ENCODE measurements around the gene YIPF5.
A peak's percentile ranks its signal among the peaks of the same experiment; 100 is the strongest.

YIPF5 gene

GRCh38 chr5:144126707-144127106 lies 43.8 kb downstream of the YIPF5 start:
- TF ChIP-seq, protein P1, sequence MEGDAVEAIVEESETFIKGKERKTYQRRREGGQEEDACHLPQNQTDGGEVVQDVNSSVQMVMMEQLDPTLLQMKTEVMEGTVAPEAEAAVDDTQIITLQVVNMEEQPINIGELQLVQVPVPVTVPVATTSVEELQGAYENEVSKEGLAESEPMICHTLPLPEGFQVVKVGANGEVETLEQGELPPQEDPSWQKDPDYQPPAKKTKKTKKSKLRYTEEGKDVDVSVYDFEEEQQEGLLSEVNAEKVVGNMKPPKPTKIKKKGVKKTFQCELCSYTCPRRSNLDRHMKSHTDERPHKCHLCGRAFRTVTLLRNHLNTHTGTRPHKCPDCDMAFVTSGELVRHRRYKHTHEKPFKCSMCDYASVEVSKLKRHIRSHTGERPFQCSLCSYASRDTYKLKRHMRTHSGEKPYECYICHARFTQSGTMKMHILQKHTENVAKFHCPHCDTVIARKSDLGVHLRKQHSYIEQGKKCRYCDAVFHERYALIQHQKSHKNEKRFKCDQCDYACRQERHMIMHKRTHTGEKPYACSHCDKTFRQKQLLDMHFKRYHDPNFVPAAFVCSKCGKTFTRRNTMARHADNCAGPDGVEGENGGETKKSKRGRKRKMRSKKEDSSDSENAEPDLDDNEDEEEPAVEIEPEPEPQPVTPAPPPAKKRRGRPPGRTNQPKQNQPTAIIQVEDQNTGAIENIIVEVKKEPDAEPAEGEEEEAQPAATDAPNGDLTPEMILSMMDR (IDR thresholded peaks at IDR 0.05; ENCODE audit: low read depth, low read length, missing control alignments): no peak
- H3K4me3 ChIP-seq (ENCODE audit: low read depth, low read length): no peak overlapping the region
- no peak for DNase-seq (ENCODE audit: low read depth)
- in situ Hi-C loops (cut with HindIII; ENCODE audit: low sequenced_read_pairs): no loop called here

- TF ChIP-seq, protein P1 (IDR thresholded peaks at IDR 0.05; ENCODE audit: low read depth, low read length, missing control alignments): no peak
- DNase-seq (ENCODE audit: low read depth): peak; percentile 31
- H3K4me3 ChIP-seq (ENCODE audit: low read depth, low read length): no peak overlapping the region
- in situ Hi-C loops (cut with HindIII; ENCODE audit: low sequenced_read_pairs): no loop called here
Measured at GRCh38 chr5:144125163-144125726, 45.2 kb downstream of the YIPF5 start.

DNA sequence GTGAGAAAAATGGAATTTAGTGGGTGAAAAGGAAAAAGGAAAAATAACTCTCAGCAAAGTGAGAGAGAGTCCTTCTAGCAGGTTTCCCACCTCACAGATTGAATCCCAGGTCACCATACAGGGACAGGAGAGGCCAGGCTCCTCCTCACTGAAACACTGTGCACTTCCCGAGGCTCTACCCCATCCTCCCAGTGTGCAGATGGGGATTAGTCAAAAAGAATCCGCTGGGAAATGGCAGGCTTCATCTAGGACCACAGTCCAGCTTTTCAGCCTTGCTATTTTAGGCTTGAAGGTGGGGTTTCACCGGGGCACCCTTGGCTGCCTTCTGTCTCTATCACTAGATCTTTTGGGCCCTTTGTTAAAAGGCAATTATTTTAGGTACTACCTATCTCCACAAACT lies 47.8 kb downstream of the YIPF5 start:
- in situ Hi-C loops (cut with HindIII; ENCODE audit: low sequenced_read_pairs): no loop called here
- TF ChIP-seq, protein P1 (IDR thresholded peaks at IDR 0.05; ENCODE audit: low read depth, low read length, missing control alignments): no peak
- no peak for DNase-seq (ENCODE audit: low read depth)
- H3K4me3 ChIP-seq (ENCODE audit: low read depth, low read length): no peak overlapping the region

DNA sequence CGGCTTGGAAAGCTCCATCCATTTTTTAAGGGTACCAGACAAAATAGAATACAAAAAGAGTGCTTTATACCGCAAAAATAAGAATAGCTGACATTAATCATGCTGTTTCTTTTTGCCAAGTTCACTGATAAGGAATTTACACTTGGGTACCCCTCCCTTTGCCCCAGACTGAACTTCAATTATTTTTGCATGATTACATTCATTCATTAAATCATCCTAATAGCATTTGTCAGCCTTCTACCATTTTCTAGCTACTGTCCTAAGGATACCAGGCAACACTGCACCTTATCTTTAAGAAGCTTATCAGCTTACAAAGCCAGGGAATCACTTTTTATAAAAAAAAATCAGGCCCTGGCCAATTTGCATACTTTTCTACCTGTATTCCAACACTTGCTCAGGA lies 48.4 kb downstream of the YIPF5 start:
- TF ChIP-seq, protein P1 (IDR thresholded peaks at IDR 0.05; ENCODE audit: low read depth, low read length, missing control alignments): no peak
- no peak for DNase-seq (ENCODE audit: low read depth)
- in situ Hi-C loops (cut with HindIII; ENCODE audit: low sequenced_read_pairs): no loop called here
- H3K4me3 ChIP-seq (ENCODE audit: low read depth, low read length): no peak overlapping the region

GRCh38 chr5:144121577-144121976 lies 48.9 kb downstream of the YIPF5 start:
- DNase-seq (ENCODE audit: low read depth): no peak
- H3K4me3 ChIP-seq (ENCODE audit: low read depth, low read length): no peak overlapping the region
- TF ChIP-seq, protein P1 (IDR thresholded peaks at IDR 0.05; ENCODE audit: low read depth, low read length, missing control alignments): no peak
- in situ Hi-C loops (cut with HindIII; ENCODE audit: low sequenced_read_pairs): no loop called here

- no peak overlapping the region for H3K4me3 ChIP-seq (ENCODE audit: low read depth, low read length)
- DNase-seq (ENCODE audit: low read depth): no peak
- TF ChIP-seq, protein P1 (IDR thresholded peaks at IDR 0.05; ENCODE audit: low read depth, low read length, missing control alignments): no peak
- in situ Hi-C loops (cut with HindIII; ENCODE audit: low sequenced_read_pairs): no loop called here
Measured at GRCh38 chr5:144120661-144121180, 49.7 kb downstream of the YIPF5 start.

All from astrocyte of the cerebellum (primary cell).